GM18517 (cell line): ENCODE data around the gene PZP.

ENCODE experiments used
- ATAC-seq: cut with Tn5 transposase; IDR thresholded peaks from one replicate; pipeline ENCODE4 v1.9.1; 2021; ENCODE audit warnings: mild to moderate bottlenecking, moderate library complexity; ENCODE audit not compliant: unreplicated experiment

Gene PZP

DNA sequence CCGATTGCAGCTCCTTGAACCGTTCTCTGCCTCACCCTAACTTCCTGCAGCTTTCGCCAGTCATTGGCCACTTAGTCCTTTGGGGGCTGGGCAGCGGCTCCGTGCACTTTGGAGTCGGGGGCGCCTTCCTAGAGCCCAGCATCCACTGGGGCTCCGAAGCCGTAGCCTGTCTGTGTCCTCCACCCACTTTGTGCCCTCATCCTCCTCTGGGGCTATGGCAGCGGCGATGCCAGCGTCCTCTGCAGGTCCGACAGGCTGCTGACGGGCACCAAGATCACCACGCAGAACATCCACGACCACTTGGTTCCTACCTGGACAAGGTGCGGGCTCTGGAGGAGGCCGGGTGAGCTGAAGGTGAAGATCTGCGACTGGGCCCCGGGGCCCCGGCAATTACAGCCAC, 80.7 kb downstream of the PZP start:
- no peak for ATAC-seq

DNA sequence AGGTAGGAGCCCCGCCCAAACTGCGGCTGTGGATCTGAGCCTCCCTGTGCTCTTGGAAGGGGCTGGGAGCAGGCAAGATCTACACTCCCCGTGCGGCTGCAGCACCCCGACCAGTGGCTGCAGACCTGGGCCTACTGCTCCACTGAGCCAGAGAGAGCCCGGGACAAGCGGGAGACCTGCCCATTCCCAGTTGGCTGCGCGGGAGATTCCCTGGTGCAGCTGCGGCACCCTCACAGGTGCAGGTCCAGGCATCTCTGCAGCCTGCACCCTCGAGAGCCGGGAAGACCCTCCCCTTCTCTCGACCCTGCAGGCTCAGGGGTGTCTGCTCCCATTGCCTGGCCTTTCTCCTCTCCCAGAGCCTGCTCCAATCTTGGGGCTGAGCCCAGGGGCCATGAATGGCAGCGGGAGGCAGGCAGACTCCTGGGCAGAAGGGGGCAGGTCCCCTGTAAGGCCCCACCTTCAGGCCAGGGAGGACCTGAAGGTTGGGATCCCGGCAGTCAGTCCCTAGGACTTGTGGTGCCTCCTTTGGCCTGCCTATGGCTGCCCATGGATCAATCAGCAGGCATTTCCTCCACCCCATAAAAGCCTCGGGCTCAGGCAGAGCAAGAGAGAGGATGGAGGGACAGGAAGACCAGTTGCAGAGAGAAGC, 83.7 kb downstream of the PZP start:
- no peak for ATAC-seq

DNA sequence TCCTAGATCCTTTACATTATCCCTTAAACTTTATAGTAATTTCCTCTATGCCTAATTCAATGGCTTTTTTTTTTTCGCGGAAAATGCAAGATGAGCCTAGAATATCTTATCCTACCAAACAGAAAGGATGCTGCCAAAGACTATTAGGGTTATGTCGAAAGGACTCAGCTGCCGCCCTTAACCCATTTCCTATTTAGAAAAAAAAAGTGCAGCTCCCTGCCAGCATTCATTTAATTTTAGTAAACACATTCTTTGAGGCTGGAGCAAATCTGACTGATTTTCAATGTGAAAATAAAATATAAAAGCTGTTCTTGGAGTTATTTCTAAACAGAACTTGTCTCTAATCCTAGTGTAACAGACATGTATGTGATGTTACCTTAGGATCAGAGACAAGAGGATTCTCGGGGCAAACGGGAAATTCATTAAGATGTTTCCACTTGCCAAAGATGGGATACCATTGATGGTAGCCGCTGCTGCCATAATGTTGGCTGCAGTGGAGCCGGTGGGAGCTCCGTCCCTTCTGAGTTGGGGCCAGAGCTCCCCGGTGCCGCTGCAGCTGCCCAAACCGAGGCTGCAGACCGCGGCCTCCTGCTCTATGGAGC, 84.3 kb downstream of the PZP start:
- ATAC-seq: no peak

DNA sequence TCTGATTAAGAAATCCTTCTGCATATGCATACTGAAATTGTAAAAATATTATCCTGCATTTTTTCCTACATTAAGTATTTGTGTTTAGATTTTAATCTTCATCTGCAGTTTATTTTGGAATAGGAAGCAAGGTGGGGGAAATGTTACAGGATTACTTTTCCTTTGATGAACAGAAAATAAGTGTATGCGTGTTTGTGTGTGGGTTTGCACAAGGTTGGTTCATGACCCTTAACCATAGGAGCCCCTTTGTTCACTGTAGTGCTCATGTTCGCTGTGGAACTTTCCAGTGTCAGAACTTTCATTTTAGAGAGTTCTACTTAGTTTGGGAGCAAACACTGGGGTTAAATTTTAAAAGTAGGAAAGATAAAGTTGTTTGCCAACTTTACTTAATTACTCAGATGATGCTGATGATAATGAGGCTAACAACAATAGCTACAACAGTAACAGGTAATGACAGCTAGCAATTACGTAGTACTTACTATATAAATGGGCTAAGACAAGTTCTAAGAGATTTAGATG, 86.0 kb downstream of the PZP start:
- ATAC-seq: no peak

DNA sequence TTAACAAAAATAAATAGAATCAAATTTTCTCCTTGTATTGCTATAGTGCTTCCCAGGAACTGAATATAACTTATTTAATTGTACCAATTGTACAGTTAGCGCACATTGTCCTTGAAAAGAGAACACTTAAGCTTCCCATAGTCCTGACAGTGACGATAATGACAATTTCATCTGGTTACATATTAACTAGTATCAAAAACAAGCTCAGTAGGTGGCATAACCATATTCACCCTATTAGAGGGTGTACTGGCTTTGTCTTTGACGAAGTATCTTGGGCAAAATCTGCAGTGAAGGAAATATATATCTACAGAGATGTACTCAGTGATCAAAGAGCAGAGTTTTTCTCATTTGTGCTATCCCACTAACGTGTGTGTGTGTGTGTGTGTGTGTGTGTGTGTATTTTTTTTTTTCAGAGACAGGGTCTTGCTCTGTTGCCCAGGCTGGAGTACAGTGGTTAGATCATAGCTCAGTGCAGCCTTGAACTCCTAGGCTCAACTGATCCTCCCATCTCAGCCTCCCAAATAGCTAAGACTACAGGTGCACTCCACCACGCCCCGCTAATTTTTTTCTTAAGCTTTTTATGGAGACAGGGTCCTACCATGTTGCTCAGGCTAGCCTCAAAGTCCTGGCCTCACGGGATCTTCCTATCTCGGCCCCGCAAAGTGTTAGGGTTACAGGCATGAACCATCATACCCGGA, 87.6 kb downstream of the PZP start:
- ATAC-seq: no peak

DNA sequence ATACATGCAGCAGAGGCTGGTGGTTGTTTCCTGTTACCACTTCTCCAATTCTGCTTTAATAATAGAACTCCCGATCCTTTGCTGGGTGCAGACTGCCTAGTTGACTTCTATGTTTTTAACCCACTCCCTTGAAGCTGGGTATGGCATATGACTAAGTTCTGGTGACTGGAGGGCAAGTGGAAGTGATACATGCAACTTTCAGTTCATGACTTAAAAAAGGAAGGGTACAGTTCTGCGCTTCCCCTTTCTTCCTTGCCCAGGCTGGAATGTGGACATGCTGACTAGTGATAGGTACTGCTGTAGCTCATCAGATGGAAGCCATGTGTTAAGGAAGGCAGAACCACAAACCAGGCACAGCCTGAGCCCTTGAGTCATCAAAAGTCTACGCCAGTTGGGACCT, 90.0 kb downstream of the PZP start:
- ATAC-seq: peak; percentile 46

DNA sequence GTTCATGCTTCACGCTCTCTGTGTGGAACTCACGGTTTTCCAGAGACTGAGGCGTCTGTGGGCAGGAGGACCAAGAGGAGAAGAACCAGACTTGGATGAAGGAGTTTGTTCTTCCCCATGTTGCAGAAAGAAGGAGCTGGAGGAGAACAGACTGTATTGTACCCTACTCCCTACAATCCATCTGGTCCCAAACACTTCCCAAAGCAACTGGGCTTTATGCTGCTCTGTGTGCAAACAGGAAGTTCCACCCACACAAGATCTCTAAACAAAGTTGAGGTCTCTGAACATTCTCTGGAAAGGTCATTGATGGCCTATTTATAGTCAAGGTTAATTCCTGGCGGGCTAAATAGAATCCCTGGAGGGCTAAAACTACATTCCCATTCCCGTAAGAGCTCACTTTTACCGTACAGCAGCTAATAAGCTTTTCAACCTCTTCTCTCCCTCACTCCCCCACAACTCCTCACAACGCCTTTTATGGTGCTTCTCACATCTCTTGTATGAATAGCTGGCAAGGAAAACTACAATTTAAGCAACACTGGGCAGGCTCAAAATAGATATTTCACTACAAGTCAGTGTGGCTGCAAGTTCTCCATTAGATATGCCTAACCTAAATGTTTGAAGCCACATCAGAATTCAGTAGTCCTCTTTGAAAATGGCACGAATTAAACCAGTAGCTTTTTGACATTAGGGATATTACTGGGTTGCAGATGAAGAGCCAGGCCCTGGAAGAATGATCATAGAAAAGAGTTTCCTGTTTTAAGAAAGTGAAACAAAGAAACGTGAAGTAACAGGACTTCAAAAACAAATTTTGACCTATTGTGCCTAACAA, 92.2 kb downstream of the PZP start, which contains the start of gene A2M:
A2M (minus strand) TSS at position 189 of the 829 bp plus-strand sequence; CDS start at position 119, 70 bp downstream.
- ATAC-seq: no peak

DNA sequence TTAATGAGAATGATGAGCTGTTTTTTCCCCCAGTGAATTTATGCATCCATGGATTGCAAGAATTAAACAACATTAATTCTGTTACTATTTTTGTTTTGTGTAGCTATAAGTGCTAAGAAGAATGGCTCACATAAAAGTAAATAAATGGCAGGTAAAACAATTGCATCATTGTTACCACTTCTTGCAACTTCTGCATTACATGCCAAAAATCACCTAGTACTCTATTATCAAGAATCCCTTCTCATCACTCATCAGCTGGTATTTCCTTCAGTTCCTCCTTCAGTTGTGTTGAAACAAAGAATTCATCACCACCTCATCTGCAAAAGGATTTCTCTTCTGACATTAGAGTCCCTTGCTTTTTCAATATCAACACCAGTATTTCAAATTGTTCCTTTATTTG, 93.2 kb downstream of the PZP start:
- ATAC-seq: no peak

DNA sequence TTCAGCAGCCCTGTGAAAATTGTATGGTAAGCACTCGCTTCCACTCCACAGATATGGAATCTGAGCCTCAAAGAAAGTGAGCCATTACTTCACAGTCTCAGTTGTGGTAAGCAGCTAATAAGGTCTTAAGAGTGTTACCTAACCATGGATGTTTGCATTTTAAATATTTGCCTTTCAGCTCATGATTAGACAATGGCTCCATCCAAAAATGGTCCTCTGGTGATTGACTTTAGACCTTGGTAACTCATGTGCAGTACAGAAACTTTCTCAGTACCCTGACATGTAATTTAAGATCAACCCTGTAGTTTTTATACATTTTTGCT, 94.2 kb downstream of the PZP start:
- no peak for ATAC-seq

DNA sequence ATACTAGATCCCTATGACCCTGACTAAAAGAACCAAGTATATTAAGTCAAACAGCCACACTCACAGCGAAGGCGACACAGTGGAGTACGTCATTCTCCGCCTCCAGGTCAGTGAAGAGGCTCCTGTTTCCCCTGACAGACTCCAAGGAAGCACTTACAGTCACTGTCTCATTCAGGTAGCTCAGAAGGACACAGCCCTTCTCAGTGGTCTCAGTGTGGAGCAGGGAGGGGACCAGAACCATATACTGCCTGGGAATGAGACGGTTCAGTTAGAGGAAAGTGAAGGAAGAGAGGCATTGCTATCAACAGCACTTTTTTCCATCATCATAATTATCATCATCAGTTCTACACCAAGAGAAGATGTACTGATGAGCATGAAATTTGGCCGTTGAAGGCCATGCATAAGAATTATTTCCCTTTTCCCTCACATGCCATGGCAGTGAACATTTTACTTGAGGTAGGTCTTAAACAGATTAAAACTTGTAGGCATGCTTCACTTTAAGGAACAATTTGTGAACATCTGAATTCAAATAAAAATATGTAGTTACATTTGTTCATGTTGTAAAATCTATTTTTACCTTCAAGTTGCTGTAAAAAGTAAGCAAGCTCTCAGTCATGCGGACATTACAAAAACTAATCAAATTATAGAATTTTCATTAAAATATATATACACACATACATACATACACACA, 94.8 kb downstream of the PZP start:
- no peak for ATAC-seq

DNA sequence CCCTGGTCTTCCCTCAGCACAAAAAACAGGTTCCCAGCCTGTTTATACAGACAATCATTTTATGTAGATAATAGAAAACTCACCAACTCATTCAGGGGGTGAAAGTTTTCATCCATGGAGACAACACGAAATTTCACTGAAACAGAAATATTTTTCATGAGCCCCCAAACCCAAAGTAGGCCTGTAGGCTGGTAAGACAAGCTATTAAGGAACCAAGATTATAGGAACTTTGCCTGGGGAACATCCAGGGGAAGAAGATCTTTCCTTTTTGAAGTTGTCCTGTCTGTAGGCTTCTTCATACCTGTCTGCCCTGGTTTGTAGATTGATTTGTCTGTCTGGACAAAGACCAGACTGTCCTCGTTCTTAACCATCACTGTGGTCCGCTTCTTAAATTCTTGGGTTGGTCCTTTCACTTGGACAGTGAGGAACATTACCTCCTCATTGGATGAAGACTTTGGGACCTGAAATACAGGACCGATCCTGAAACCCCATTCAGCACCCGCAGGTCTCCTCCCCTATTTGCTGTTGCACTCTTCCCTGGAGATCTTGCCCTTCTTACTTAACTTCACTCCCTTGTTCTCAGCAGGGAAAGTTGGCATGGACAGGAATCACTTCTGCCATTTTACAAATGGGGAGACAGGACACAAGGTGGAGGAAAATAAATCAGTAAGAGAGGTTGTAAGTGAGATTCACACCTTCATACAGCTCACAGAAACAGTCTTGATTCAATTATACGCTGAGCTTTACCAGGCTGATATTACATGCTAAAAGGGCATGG, 95.9 kb downstream of the PZP start:
- ATAC-seq: no peak

DNA sequence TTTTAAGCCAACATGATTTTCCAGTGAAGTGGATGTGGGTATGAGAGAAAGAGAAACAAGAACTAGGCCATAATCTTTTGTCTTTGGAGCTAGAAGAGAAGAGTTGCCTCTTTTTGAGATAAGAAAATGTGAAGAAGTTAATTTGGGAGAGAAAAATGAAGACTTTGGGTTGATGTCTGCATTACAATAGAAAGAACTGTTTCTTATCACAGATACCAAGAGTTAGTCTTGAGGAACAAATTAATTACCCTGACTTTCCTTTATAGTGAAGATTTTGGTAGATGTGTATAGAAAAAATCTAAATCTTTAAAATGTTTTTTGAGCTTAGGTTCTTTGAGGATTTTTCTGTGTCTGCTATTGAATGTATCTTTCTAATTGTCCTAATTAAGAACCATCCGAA, 96.7 kb downstream of the PZP start:
- no peak for ATAC-seq

DNA sequence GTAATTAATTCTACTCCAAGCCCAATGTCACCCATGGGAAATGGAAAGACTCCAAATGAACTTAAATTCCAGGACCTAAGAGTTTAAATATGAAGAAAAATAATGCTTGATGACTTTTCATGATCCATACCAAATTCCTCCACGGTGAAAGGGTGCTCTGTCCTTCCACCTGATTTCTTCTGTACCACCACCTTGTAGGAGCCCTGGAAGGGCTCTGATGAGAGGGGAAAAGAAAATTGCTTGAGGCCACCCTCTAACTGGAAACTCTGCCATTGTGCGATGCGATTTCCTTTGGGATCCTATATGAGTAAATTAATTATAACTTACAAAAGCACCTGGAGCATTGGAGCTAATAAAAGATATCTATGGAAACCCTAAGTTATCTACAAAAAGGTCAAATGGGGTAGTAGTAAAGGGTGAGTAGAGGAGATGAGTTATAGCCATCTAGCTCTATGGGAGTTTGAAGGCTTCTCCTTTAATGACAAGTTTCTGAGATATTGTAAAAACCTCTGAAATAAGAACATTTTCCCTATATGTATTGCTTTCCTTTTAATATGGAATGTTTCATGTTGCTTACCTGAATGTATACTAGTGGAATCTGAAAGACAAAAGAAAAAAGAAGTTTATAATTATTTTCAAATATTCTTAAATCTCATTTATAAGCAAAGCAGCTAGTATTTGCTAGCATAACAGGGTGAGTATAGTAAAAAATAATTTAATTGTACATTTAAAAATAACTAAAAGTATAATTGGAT, 98.3 kb downstream of the PZP start:
- no peak for ATAC-seq

DNA sequence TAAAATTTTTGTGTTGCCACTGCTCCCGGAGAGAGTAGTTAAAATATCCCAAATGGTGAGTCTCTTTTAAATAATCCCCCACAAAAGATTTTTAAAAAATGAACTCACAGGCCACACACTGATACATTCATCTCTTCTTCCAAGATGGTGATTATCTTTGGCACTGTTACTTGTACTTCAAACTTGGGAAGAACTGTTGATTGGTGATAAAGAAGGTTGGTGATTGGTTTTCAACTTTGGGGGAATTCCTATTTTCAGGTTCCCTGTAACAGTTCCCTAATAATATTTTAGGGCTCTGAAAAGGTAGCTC, 99.0 kb downstream of the PZP start:
- ATAC-seq: no peak

DNA sequence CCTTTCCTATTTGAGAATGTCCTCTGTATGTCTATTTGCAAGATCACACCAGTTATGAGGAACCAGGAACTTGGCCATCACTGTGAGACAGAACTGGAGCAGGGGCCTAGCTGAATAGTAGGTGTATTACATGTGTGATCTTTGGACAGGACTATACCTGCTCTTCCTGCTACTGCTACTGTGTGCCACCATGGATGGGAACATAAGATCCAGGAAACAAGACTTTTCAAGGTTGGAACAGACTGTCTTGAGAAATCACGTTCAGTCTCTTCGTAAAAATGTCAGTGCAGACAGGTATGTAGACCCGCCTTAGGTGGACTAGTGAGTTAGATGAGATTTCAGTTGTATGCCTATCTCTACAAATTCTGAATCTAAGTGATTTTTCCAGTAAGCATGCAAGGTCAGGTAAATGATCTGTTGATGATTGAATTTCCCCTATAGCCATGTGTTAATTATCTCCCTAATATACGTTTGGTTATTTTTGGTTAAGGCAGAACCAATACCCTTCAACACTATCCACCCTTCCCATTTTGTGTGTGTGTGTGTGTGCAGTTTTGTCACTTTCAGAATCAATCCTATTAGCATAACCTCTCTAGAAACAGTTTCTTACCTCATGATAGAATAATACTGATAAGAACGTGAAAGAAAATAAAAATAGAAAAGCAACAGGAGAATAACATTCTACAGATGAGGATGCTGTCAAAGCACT, 99.5 kb downstream of the PZP start:
- ATAC-seq: no peak

DNA sequence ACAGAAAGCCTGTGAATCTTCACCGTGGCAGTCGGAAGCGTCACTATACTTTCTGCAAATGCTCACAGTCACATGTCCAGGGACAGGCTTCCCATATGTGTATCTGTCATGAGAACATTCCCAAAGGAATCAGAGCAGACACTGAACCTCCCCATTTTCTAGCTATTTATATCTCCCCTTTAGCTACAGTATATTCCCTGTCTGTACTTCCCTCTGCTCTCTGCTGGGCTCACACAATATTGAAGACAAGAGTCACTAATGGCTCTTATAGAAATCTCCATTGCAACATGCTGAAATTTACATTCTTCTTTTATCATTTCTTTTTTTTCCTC, 100.7 kb downstream of the PZP start:
- no peak for ATAC-seq

DNA sequence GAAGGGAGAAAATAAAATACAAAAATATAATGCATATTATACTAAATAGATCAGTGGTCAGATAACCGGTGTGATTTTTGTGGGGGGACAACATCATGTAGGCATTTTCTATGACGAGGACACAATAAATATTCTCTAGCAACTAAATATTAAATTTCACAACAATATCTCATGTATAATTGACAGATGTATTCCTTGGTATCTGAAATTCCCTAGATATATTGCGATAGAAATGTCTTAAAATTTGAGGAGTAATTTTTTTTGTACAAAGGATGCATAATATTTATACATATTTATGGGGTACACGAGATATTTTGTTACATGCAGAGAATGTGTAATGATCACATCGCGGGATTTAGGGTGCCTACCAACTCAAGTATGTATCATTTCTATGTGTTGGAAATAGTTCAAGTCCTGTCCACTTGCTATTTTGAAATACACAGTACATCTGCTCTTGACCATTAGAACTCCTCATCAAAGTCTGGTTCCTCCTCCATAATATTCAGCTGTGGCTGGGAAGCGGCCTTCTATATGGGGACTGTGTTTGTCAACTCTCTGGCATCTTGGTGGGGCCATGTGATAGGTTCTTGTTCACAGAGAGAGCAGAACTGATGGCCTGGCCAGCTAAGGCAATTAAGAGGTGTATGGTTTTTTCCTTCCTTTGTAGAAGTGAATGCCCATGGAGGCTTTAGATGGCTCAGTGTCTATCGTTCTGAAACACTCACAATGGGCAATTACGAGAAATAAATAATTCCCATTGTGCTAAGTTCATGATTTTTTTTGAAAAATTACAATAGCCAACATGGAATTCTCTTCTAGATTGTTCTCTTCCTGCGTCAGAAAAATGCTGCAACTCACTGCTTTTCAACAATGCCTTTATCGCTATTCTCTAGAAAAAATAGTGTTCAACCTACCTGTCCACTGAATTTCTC, 101.3 kb downstream of the PZP start:
- no peak for ATAC-seq

DNA sequence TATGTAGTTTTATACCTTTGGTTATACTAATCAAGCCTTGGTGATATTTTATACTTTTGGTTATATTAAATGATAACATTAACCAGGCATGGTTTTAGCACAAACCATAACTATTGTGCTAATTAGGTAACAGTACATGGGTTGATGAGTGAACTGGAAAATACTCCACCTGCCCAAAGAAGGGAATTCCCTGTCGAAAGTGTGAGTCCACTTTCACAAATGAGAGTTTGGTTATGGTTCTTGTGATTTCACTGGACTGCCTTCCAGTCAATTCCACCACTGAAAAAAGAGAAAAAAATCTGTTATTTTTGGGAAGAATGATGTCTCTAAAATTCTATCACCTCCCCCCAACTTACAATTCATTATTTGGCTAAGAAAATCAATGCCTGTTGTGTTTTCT, 102.1 kb downstream of the PZP start:
- ATAC-seq: no peak
